HG02884 (cell line): ENCODE measurements around the gene TSPO.

Source experiments
- ATAC-seq: cut with Tn5 transposase; IDR thresholded peaks from one replicate; pipeline ENCODE4 v1.9.1; 2021; ENCODE audit warnings: mild to moderate bottlenecking, moderate library complexity; ENCODE audit not compliant: unreplicated experiment

TSPO gene

DNA sequence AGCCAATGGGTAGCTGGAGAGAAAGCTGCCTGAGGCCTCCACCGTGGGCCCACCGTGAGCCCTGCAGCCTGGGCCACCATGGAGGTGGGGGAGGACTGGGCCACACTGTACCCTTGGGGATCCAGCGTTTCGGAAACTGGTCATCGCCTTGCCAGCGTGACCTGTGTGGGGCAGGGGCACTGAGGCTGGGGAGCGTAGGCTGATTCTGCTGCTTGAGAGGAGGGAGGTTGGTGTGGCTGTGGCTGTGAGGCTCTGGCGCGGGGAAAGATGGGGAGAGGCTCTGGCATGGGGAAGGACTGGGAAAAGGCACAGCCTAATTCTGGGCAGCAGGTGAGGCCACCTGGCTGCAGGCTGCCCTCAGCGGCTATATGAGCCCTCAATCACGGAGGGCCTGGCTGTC lies 48.2 kb downstream of the TSPO start:
- no peak for ATAC-seq

DNA sequence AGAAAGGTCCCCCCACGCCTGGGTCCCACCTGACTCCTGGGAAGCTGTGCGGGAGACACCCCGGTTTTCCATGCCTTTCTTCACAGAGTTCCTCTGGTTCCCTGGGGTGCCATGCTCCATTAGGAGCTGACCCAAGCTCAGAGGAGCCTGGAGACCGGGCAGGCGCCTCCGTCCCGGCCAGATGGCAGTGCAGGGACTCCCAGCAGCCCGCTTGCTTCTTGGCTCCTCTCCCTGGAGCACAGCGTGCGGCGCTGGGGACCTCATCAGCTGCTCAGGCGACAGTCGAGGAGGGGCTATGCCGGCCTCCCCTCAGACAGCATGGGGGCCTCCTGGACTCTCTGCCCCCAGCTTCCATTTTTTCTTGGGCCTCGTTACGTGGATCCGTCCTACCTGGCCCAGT lies 48.7 kb downstream of the TSPO start:
- ATAC-seq = no peak

DNA sequence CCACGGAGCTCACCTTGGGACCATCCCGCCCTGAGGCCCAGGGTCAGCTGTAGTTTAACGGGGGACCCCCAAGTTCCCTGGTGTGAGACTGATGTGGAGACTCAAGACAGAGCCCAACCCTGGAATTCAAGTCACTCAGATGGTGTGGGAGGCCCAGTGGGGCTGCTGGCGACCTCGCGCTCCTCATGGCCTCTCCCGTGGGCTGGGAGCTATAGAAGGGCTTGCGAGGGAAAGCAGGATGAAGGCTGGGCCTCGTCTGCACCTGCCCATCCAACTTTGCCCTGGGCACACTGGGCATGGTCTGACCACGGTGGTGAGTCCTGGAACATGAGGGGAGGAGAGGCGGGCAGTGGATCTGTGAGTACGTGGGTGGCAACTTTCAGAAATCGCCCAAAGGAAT lies 49.2 kb downstream of the TSPO start:
- ATAC-seq = no peak

DNA sequence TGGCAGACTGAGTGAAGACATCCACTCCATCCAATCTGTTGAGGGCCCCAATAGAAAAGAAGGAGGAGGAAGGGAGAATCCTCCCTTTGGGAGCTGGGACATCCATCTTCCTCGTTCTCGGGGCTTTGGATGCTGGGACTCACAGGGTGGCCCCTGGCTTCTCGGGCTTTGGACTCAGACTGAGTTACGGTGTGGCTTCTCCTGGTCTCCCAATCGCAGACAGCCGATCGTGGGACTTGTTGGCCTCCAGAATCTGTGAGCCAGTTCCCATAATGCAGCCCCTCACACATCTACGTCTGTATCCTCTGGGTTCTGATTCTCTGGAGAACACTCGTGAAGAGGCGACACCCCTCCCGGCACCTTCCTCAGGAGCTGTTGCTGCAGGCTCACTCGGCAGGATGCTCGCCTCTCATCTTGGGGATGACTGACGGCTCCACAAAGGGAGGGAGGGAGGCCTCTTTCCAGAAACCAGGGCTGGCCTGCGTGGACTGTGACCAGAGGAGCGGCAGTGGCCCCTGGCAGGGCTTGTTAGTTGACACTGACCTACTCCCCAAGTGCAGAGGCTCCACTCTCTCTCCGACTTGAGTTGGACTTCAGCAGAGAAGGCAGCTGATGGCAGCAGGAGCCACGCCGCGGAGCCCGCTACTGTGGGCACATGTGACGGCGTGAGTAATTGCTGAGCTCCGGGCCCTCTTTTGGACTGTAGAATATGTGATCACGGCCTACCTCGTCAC lies 50.3 kb downstream of the TSPO start:
- ATAC-seq = no peak

DNA sequence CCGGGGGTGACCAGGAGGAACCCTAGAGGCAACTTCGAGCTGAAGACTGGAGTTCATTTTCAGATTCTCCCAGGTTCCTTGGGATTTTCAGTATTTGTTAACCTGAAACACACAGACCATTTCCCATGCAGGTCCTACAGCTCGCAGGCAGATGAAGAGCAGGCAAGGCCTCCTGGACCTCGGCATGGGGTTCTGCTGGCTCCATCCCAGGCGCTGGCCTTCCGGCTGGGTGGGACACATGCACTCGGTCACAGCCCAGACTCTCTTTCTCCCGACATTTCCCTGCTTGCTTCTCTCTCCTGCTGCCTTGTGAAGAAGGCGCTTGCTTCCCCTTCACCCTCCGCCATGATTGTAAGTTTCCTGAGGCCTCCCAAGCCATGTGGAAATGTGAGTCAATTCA lies 51.0 kb downstream of the TSPO start:
- ATAC-seq = no peak

DNA sequence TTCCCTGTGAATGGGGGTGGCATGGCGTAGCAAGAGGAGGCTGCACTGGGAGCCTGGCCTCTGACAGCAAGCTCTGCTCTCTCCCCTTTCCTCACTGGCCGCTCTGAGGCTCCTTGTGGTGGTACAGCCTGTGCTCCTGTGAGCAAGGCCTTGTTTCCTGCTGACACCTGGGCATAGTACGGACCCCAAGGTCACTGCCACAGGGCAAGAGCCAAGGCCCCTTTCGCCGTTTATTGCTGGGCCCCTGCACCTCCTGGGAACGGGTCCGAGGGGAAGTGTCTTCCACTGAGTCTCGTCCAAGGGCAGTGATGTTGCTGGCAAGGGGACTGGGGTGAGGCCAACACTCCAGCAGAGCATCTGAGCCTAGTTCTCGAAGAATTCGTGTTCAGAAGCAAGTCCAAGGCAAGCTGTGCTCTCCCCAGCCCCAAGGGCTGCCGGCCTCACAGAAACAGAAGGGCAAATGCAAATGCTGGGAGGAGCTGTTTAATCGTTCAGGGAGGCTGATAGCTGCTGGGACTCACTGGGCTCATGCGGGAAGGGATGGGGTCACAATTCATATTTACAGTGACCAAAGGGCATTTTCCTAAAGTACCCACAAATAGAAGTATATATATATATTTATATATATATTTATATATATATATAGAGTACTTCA lies 51.5 kb downstream of the TSPO start:
- ATAC-seq = no peak

DNA sequence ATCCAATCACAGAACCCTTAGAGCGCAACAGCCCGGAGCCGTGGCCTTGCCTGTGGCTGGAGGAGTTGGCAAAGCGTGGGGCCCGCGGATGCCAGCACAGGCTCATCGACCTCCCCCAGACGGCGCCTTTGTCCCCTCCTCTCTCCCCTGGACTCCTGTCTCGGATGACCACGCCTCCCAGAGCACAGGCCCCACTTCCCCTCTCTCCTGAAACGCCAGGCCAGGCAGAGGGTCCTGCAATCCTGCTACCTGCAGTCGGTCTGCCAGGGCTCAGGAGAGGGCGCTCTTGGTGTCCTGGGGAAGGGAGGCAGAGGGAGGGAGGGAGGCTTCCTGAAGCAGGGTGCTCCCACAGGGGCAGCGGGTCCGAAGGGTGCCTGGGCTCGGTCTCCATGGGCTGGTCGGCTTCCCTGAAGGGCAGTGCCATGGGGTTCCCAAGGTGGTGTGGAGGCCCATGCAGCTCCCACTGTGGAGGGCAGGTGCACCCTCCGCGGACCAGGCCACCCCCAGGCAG lies 52.2 kb downstream of the TSPO start:
- no peak for ATAC-seq

DNA sequence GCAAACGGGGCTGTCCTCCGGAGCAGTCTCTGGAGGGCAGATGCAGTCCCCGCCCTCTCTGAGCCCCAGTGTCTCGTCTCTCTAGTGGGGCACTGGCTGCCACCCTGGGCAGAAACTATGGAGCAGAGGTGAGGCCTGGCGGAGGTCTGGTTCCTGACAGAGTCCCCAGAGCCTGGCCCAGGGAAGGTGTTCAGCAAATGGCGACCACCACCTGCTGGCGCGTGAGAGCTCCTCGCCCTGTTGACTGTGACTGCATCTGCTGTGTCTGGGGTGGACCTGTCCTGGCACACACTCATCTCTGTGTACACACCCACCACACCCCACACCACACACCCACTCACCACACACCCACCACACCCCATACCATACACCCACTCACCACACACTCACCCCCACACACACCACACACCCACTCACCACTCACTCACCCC lies 53.9 kb downstream of the TSPO start:
- no peak for ATAC-seq

DNA sequence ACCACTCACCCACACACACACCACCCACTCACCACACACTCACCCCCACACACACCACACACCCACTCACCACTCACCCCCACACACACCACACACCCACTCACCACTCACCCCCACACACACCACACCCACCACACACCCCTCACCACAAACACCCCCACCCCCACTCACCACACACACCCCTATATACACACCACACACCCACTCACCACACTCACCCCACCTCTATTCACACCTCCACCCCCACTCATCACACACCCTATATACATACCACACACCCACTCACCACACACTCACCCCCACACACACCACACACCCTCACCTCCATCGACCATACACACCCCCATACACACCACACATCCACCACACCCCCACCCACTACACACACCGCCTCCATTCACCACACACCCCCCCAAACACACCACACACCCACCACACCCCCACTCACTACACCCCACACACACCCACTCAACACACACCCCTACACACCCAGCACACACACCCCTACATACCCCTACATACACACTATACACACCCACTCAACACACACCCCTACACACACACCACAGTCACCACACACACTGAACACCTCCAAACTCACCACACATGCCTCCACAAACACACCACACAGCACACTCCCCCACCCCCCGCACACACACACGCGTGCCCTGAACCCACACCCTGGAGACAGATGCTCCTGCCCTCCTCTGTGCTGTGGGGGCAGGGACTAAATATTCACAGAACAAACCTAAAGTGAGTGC lies 54.6 kb downstream of the TSPO start:
- ATAC-seq = no peak

DNA sequence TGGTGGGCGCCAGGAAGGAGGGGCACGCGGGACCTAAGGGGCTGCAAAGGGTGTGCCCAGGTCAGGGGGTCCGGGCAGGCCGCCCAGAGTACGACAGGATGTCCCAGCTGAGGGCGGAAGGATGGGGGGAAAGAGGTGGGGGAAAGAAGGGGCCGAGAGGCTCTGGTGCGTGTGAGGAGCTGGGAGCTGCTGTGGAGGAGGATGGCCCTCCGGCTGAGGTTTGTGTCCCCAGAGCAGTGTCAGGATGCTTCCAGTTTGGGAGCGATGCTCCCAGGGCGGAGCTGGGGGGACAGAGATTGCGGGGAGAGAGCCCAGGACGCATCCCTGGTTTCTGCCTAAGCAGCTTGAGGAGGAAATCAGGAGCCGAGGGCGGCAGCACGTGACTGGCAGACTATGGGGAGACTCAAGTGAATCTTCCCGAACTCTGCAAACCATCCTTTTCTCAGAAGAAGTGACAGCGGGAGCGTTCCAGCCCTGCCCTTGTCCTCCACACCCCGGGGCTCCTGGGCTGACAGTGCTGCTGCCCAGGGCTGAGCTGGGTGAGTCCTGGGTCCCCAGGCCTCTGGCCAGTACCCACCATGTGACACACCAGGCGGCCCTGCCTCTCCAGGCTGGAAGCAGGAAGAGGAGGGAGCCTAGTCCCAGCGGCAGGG lies 55.3 kb downstream of the TSPO start:
- no peak for ATAC-seq

DNA sequence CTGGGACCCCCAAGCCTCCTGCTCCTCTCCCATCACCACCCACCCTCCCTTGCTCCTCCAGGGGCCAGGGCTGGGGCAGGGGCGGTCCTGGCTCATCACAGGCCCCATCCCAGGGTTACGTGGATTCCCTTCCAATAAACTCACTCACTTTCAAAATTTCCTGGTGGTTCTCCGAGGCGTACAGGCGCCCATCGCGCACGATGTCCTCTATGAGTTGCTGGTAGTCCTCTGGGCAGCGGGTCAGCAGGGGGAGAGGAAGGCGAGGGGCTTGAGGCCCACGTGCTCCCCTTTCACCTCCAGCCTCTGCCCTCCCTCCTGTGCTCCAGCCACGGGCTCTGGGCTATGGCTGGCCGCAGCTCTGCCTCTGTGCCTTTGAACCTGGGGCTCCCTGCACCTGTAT lies 56.0 kb downstream of the TSPO start:
- ATAC-seq = no peak

DNA sequence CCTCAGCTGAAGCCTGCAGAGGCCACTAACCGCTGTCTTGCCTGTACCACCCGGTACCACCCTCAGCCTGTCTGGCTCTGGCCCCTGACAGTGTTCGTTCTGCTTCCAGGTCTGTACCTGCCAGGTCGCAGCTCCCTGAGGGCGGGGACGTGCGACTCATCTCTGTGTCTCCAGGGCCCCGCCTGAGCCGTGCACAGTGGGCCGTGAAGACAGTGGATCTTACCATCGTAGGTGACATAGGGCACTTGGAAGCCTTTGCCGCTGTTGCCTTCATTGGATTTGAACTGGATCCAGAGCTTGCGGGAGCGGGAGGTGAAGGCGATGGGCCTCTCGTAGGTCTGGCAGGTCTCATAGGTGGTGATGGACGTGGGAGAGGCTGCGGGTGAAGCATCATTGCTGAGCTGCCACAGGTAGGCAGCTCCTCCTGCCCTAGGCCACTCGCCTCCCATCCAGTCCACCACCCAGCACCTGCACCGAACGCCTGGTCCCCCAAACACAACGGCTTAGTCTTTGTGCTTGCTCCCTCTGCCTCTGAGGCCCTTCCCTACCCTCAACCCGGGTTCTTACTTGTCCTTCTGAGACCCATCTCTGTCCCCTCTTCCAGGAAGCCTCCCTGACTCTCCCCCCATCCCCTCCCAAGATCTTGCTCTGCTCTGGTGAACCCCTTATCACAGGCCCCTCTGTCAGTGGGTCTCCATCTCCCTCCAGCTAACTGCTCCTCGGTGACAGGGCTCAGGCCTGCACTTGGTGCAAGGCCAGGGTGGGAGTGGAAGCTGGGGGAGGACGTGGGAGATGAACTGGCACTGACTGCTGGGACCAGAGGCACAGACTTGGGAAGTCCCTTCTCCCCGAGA lies 56.7 kb downstream of the TSPO start:
- no peak for ATAC-seq

DNA sequence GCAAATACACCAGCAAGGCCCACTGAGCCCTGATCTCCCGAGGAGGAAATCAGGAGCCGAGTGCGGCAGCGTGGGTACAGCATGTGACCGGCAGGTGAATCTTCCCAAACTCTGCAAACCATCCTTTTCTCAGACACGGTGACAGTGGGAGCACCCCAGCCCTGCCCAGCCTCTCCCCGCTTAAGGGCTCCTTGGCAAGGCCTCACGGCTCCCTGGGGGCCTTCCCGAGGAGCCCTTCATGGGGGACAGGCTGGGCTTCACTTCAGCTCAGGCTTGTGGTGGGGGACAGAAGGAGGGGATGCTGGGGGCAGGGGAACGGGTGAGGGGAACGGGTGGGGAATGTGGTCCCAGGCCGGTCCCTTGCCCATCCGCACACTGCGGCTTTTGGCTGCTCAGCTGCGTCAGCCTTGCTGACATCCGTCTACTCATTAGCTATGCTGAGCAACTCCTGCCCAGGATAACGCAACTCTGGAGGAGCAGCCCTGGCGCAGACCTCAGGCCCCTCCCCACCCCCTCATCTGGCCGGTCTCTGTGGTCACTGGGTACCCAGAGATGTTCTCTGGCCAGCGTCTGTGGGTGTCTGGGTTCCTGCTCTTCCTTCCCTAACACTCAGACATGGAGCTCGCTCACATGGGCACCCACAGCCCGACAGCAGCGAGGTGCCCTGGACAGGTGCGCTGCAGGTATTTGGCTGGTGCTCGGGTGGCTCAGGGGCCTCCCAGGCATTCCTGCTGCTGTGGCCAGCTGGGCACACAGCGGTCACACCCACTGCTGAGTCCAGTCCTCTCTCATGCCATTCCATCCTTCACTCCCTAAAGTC lies 57.6 kb downstream of the TSPO start:
- ATAC-seq = no peak

DNA sequence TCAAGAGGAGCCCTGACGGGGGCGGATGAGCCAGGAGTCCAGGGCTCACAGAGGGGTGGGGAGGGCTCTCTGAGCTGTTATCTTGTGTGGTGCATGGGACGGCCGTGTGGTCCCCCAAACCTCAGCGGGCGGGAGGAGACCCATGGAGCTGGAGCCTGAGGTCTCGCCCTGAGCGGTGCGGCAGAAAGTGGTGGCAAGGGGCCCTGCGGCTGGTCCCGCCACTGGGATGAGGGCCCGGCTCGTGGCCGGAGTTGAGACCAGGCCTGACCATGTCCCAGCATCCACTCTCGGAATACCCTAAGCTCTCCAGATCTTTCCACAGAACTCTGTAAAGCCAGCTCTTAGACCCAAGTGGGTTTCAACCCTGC lies 58.1 kb downstream of the TSPO start:
- ATAC-seq = no peak

DNA sequence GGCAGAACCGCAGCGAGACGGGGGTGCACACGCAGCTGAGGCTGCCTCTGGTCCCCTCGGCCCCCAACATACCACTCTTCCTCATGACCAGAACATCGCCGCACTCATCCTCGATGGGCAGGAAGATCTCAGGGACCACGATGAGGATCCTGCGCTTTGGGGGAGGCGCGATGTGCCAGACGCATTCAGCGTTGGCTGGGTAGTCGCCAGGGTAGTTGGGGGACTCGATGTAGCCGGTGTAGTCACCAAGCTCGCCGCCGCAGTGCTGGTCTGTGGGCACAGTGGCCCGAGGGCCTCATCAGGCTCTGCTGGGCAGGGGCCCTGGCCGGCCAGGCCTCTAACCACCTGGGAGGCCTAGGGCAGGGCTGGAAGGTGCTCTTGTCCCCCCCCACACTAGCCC lies 58.6 kb downstream of the TSPO start:
- ATAC-seq = no peak

DNA sequence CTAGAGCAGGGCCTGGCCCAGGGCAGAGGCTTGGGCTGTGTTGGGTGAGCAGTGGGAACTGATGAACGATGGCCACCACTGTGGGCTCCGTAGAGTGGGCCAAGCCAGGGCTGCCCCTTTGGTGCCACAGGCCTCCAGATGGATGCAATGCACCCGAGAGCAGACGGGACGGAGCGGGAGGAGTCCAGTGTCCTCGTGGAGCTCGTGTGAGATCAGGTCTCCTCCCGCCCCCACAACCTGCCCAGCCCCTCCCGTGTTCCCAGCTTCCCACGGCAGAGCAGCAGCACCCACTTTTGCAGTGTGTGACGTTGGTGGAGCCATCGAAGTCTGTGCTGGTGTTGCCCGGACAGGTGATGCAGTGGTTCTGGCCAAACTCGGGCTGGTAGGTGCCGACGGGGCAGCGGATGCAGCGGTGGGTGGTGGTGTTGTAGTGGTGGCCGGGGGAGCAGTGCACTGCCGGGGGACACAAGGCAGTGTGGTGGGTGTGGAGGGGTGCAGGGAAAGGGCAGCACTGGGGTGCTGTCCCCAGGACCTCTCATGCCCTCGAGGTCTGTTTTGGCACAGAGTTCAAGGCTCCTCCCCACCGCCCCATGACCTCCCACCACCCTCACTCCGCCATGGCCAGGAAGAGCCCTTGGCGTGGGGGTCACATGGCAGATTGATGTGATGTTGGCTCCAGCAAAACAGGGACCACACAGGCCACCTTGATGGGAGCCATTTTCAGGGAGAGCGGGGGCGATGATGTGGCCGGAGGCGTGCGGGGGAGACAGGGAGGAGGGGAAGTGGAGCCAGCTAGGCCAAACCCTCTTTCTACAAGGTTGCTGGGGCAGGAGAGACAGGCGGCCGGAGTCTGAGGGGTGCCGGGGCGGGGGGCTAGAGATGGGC lies 59.5 kb downstream of the TSPO start:
- no peak for ATAC-seq

DNA sequence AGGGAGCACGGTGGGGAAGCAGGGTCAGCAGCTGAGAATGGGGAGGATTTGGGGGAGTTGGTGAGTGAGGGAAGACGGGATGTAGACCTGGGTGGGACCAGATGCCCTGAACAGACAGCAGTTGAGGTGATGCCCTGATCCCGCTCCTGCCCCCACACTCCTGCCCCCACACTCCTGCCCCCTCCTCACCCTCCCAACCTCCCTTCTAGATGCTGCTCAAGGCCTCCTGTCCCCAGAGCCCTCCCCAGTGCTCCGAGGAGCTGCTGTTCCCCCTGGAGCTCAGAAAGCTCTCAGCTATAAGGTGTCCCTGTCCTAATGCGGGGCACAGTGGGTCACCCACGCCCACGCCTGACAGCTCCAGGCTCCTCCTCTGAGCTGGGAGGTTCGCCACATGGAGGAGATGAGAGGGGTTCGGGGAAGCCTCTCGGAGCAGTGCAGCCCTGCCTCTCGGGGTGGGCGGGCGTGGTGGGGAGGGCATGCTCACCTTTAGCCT lies 60.6 kb downstream of the TSPO start:
- no peak for ATAC-seq

DNA sequence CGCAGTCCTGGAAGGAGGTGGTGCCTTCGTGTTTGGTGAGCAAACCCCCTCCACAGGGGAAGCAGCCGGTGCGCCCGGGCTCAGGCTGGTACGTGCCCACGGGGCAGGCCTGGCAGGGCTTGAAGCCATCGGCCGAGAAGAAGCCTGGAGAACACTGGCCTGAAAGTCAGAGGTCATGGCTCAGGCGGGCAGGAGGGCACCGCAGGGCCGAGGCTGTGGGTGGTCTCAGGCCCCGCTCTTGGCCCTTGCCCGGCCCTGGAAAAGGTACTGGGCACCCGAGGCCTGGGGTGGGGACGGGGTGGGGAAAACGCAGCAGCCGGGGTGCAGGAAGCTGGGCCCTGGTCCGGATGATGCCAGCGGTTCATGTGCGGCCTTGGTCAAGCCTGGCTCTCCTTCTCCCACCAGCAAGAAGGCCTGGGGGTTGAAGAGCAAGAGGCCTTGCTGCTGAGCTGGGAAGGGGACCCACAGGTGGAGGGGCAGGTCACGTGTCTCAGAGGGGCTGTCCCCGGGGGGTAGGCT lies 61.1 kb downstream of the TSPO start:
- ATAC-seq = no peak
